A549 (cell line): ENCODE data around the gene CHAMP1. TPM values are rescaled to one million over a fixed set of nuclear protein-coding genes. Genes with fewer than 3 reads are reported as not detected.

ENCODE experiments used
- ATAC-seq, 2 experiments: fragments of 200-7000 bp in 1 of 2; fragments of >200 bp in 1 of 2; cut with Nextera tagmentation in 1 of 2; cut with Tn5 transposase in 1 of 2; 3 replicates each; pipeline versions ENCODE4 v1.8.0 to v1.9.1; 2018 to 2020; ENCODE audit warnings: mild to moderate bottlenecking in 1 of 2, moderate library complexity in 1 of 2
- CTCF ChIA-PET: fragments of 300-600 bp; sonication (Branson Sonifier 250); formaldehyde crosslinking; extraction: SDS; loops from one replicate; lab custom pipeline; 2021; ENCODE audit warnings: antibody characterized with exemption, inconsistent platforms; lab: Yijun Ruan, JAX
- POLR2A ChIA-PET: fragments of 350-600 bp; formaldehyde crosslinking; extraction: SDS; loops from one replicate; lab custom pipeline; 2021; ENCODE audit warnings: antibody characterized with exemption, inconsistent platforms; lab: Yijun Ruan, JAX
- DNase-seq, 2 experiments: peaks; one replicate each; pipeline versions ENCODE4 v3.0.0 to v3.0.0-alpha.2; 2011 to 2016; ENCODE audit warnings: low read depth in 1 of 2, low spot score in 1 of 2
- FAIRE-seq: peaks from 2 replicates; lab custom pipeline; 2011; peaks lifted over from hg19 to GRCh38; lab: Jason Lieb, UNC
- H3K27ac ChIP-seq, 2 experiments: fragments of >200 bp; sonication (Bioruptor Twin); formaldehyde crosslinking; 3 replicates each; pipeline ENCODE4 v1.5.1; 2016 to 2017
- H3K4me1 ChIP-seq: fragments of >200 bp; sonication (Bioruptor Twin); formaldehyde crosslinking; 3 replicates; pipeline ENCODE4 v1.6.1; 2016
- H3K4me2 ChIP-seq: fragments of >200 bp; sonication (Bioruptor Twin); formaldehyde crosslinking; 3 replicates; pipeline ENCODE4 v1.6.1; 2016
- H3K4me3 ChIP-seq: fragments of >200 bp; sonication (Bioruptor Twin); formaldehyde crosslinking; 3 replicates; pipeline ENCODE4 v1.5.1; 2016
- H3K9me3 ChIP-seq: fragments of >200 bp; sonication (Bioruptor Twin); formaldehyde crosslinking; 3 replicates; pipeline ENCODE4 v1.6.1; 2016
- ATOH8 ChIP-seq: fragments of 250-450 bp; sonication (Bioruptor Pico); IDR thresholded peaks from 2 replicates; pipeline ENCODE4 v1.5.0; 2020; ENCODE audit warnings: low read depth, mild to moderate bottlenecking, moderate library complexity
- BHLHE40 ChIP-seq: IDR thresholded peaks from 2 replicates; pipeline ENCODE4 v1.6.1; 2012; ENCODE audit warnings: low read depth, low read length, inconsistent platforms
- EHF ChIP-seq: fragments of 250-450 bp; sonication (Bioruptor Pico); IDR thresholded peaks from 2 replicates; pipeline ENCODE4 v1.5.0; 2020; ENCODE audit warnings: mild to moderate bottlenecking
- EHMT2 ChIP-seq: fragments of 200-600 bp; sonication (generic); IDR thresholded peaks from 2 replicates; pipeline ENCODE4 v1.6.1; 2016; ENCODE audit warnings: antibody characterized with exemption, low read depth, mild to moderate bottlenecking, moderate library complexity
- EP300 ChIP-seq, 2 experiments: fragments of >200 bp; sonication (Bioruptor Twin); formaldehyde crosslinking; IDR thresholded peaks; 2 replicates in 1 of 2; 3 replicates in 1 of 2; pipeline ENCODE4 v1.6.1; 2016 to 2017
- FOSB ChIP-seq: fragments of 250-450 bp; sonication (Bioruptor Pico); IDR thresholded peaks from 2 replicates; pipeline ENCODE4 v1.5.0; 2020; ENCODE audit warnings: mild to moderate bottlenecking, moderate library complexity
- GATA3 ChIP-seq: IDR thresholded peaks from 2 replicates; pipeline ENCODE4 v1.6.1; 2012; ENCODE audit warnings: borderline replicate concordance
- HES2 ChIP-seq: fragments of >200 bp; sonication (Bioruptor Twin); formaldehyde crosslinking; IDR thresholded peaks from 2 replicates; pipeline ENCODE4 v1.6.1; 2016
- HEYL ChIP-seq: fragments of 250-450 bp; sonication (Bioruptor Pico); IDR thresholded peaks from 2 replicates; pipeline ENCODE4 v1.8.0; 2021; ENCODE audit warnings: mild to moderate bottlenecking, moderate library complexity
- HMGXB4 ChIP-seq: fragments of 250-450 bp; sonication (Bioruptor Pico); IDR thresholded peaks from 2 replicates; pipeline ENCODE4 v1.5.0; 2021; ENCODE audit warnings: mild to moderate bottlenecking, moderate library complexity, borderline replicate concordance
- HOXA7 ChIP-seq: fragments of 250-450 bp; sonication (Bioruptor Pico); IDR thresholded peaks from 2 replicates; pipeline ENCODE4 v1.5.0; 2020; ENCODE audit warnings: mild to moderate bottlenecking, moderate library complexity
- HOXB5 ChIP-seq: fragments of 250-450 bp; sonication (Bioruptor Pico); IDR thresholded peaks from 2 replicates; pipeline ENCODE4 v1.5.0; 2020; ENCODE audit warnings: mild to moderate bottlenecking, moderate library complexity
- JUNB ChIP-seq: fragments of >200 bp; sonication (Bioruptor Twin); formaldehyde crosslinking; IDR thresholded peaks from 2 replicates; pipeline ENCODE4 v1.6.1; 2016
- KDM5A ChIP-seq: fragments of 200-600 bp; sonication (generic); IDR thresholded peaks from 2 replicates; pipeline ENCODE4 v1.6.1; 2016; ENCODE audit warnings: antibody characterized with exemption, mild to moderate bottlenecking
- NPAS2 ChIP-seq: fragments of 250-450 bp; sonication (Bioruptor Pico); IDR thresholded peaks from 2 replicates; pipeline ENCODE4 v1.8.0; 2022; ENCODE audit warnings: mild to moderate bottlenecking, moderate library complexity, borderline replicate concordance
- NR3C1 ChIP-seq: fragments of >200 bp; sonication (Bioruptor Twin); formaldehyde crosslinking; IDR thresholded peaks from 3 replicates; pipeline ENCODE4 v1.6.1; 2017
- PHF8 ChIP-seq: fragments of 200-600 bp; sonication (generic); IDR thresholded peaks from 2 replicates; pipeline ENCODE4 v1.6.1; 2016; ENCODE audit warnings: low read depth, mild to moderate bottlenecking, antibody characterized with exemption, moderate library complexity, borderline replicate concordance
- POLR2A ChIP-seq: IDR thresholded peaks from 2 replicates; pipeline ENCODE4 v1.6.1; 2012; ENCODE audit warnings: mild to moderate bottlenecking, low read length
- POLR2AphosphoS2 ChIP-seq: conservative IDR thresholded peaks from 2 replicates; pipeline ENCODE4 v1.6.1; 2012; ENCODE audit warnings: low read length, improper control_type of control experiment, inconsistent platforms
- RARB ChIP-seq: fragments of 250-450 bp; sonication (Bioruptor Pico); IDR thresholded peaks from 2 replicates; pipeline ENCODE4 v1.8.0; 2021; ENCODE audit warnings: mild to moderate bottlenecking, moderate library complexity
- RFX5 ChIP-seq: fragments of 450-650 bp; IDR thresholded peaks from 2 replicates; pipeline ENCODE4 v1.7.1; 2014; ENCODE audit warnings: antibody characterized with exemption, mild to moderate bottlenecking, moderate library complexity
- TP53 ChIP-seq: fragments of 250-450 bp; sonication (Bioruptor Pico); IDR thresholded peaks from 2 replicates; pipeline ENCODE4 v1.5.0; 2021; ENCODE audit warnings: mild to moderate bottlenecking, moderate library complexity
- USF2 ChIP-seq: fragments of 450-650 bp; IDR thresholded peaks from 2 replicates; pipeline ENCODE4 v1.6.1; 2014; ENCODE audit warnings: antibody characterized with exemption
- WGBS: methylation state at CpG from one replicate; pipeline ENCODE4 v1.1.6; 2017; ENCODE audit errors: missing lambda C conversion rate; 5-methylcytosine and 5-hydroxymethylcytosine counted together
- polyA plus RNA-seq, 4 experiments: library from polyadenylated mRNA; depleted of rRNA in 3 of 4; stranded (reverse); fragments of >200 nt; fragmentation: RNase III in 1 of 4; extraction: RNeasy Plus Mini Kit Qiagen cat#74134 plus additional on column Dnase treatment in 1 of 4; gene quantifications; 2 replicates in 3 of 4; 3 replicates in 1 of 4; pipeline ENCODE4 v1.2.3, GENCODE V29; 2011 to 2017

The CHAMP1 gene
- polyA plus RNA-seq, 2 of the 4 experiments (the other 2 are of a cell fraction) = 18.0 to 40.8 TPM

- TF ChIP-seq POLR2A (no peak), NR3C1 (no peak), EP300 (IDR thresholded peaks at IDR 0.05) (no peak), FOSB (no peak)
- TF ChIP-seq, all 56 proteins: peak for 0
Measured at GRCh38 chr13:114313061-114313860, 1.0 kb upstream of the CHAMP1 start (continued).

GRCh38 chr13:114315074-114315785 is 927 bp downstream of the CHAMP1 start:
- peak overlapping the region; percentile 79 for H3K4me2 ChIP-seq
- POLR2A ChIA-PET = no interaction called here
- ATAC-seq (no peak), DNase-seq (no peak), FAIRE-seq (no peak)
- H3K27ac ChIP-seq = peak overlapping the region; percentile 83 to 97
- TF ChIP-seq EHF (CRISPR knock-in tag) = no peak
- no peak for TF ChIP-seq PHF8
- no peak for TF ChIP-seq POLR2AphosphoS2
- TF ChIP-seq NR3C1 = no peak
- CTCF ChIA-PET = no interaction called here
- H3K9me3 ChIP-seq = no peaks in the 10 kb centered on the region
- peaks cover 20% of the 10 kb centered on the region for H3K4me1 ChIP-seq
- H3K4me3 ChIP-seq = peak overlapping the region; percentile 58
- 8% methylated on average over 7 of the region's 7 CpGs for WGBS

- Histone ChIP-seq H3K4me1 (peaks cover 12% of the 10 kb centered on the region), H3K27ac (no peak overlapping the region), H3K4me3 (no peak overlapping the region), H3K9me3 (no peaks in the 10 kb centered on the region), H3K4me2 (no peak overlapping the region)
- POLR2A ChIA-PET = no interaction called here
- no peak for FAIRE-seq
- 96% methylated on average over 1 of the region's 1 CpG for WGBS
- TF ChIP-seq USF2 (no peak), HES2 (no peak), TP53 (no peak), KDM5A (no peak), EHMT2 (no peak), GATA3 (no peak), HMGXB4 (no peak), POLR2AphosphoS2 (no peak), NPAS2 (CRISPR knock-in tag) (no peak), JUNB (no peak), RARB (CRISPR knock-in tag) (no peak), RFX5 (no peak), HOXB5 (no peak), BHLHE40 (no peak), HOXA7 (CRISPR knock-in tag) (no peak), ATOH8 (CRISPR knock-in tag) (no peak), HEYL (CRISPR knock-in tag) (no peak)
- ATAC-seq = no peak
- DNase-seq = no peak
- CTCF ChIA-PET = interaction anchor here (1.3 to 1.4 kb wide), 2 partner anchors 16 to 22 kb away, joined by 3 to 4 read pairs; no protein-coding TSS in a partner anchor
Measured at GRCh38 chr13:114318624-114319023, 4.3 kb downstream of the CHAMP1 start.
